ENCODE data around the gene VWA3A.
"Not testable (repeated sequence)": the region's sequence is repeated elsewhere in the genome, so short reads cannot be mapped to it uniquely, and the experiment has no call there.

The VWA3A gene

DNA sequence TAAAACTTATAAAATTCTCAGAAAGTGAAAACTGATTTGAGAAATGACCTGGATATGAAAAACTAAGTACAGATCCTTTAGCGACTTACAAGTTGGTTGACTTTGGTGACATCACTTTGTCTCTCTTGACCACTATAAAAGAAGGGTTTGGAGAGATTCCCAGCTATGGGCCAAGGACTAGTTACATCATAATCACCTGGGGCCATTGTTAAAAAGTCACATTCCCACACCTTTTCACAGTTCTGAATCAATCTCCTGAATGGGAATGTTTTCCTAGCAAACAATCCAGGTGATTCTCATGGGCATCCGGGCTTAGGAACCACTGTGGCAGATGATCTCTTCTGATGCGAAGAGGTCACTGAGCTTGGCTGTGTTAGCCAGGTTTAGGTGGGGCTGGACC, 620 bp upstream of the VWA3A start:
- peak; percentile 43 for DNase-seq

DNA sequence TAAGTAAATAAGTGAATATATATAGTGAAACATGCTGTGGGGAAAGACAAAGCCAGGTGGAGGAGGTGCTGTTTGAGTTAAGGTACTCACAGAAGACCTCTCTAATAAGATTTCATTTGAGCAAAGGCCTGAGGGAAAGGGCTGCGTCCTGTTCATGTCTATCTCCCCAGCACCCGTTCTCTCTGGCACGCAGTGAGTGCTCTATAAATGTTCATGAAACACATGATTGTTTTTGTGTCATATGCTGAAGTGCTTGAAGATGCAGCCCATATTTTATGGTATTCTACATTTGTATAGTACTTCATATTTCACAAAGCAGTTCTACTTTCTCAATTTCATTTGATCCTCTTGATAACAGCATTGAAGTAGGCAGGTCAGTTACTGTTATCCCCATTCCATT, 990 bp downstream of the VWA3A start:
- DNase-seq, result no peak

DNA sequence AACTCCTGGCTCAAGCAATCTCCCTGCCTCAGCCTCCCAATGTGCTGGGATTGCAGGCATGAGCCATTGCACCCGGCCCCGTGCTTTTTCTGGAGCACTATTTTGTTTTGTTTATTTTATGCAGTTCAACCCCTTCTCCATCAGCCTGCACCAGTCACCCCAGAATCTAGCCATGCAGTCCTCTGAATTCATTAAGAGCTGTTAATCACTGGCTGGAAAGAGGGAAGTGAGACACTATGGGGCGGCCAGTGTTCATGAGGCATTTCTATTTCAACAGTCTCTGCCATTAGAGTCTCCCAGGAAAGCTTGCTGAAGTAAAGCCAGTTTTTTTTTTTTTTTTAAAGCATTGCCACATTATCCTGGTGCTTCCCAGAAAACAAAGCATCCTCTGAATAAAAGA, 1.7 kb downstream of the VWA3A start:
- no peak for DNase-seq

DNA sequence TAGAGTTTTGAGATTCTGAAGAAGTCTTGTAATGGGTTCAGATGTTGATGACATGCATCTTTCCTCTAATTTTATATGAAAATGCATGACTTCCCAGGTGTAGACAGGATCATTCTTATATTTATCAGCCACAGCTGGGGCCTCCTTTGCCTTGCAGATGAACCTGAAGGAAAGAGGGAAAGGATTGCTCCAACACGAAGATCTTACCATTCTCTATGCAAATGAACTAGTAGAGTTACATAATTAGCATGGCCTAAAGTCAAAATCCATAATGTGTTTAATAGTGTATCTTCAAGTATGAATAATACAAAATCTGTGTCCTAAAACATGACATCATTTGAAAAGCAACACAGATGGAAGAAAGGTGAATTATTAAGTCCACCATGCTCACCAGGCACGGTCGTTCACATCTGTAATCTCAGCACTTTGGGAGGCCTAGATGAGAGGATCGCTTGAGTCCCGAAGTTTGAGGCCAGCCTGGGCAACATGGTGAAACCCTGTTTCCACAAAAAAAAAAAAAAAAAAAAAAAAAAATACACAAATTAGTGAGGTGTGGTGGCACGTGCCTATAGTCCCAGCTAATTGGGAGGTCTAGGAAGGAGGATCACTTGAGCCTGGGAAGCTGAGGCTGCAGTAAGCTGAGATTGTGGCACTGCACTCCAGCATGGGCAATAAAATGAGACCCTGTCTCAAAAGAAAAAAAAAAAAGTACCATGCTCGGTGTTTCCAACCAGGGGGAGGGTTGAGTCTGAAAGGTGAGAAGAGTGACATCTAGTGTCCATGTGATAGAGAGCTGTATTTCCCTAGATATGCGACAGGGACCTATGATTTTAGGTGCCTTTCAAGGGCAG, 6.3 kb downstream of the VWA3A start:
- peak; percentile 75 for DNase-seq

DNA sequence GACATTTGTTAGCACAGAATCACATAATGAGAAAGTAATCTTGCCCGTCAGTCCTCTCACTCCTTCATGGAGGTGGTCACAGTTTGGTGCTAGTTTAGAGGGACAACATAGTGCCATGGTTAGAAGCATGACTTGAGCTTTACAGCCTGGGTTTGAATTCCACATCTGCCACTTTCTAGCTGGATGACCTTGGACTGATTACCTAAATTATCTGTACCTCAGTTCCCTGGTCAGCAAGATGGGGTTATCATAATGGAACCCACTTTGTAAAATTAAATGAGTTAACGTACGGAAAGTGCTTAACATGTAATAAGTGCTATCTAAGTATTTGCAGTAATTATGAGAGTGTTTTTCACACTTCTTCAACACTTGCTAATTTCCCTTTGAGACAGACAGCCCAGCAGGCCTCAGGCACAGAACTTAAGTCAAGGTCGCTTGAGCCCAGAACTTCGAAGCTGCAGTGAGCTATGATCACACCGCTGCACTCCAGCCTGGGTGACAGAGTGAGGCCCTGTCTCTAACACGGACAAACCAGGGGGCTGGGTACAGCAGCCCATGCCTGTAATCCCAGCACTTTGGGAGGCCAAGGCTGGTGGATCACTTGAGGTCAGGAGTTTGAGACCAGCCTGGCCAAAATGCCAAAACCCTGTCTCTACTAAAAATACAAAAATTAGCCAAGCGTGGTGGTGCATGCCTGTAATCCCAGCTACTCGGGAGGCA, 7.1 kb downstream of the VWA3A start:
- no peak for DNase-seq

DNA sequence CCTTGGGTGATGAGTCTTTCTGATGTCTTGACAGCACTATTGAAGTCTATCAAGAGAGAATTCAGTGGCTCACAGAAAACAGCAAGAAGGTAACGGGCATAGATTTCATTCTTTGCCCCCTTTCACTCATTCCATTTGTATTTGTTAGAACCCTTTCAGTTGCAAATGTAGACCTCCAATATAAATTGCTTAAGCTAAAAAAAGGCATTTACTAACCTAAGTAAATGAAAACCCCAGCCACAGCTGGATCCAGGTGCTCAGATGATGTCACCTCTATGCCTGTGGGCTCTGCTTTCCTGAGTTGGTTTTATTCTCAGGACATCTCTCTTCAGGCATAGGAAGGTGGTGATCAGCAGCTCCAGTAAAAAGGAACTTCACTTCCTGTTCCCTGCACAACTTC, 11.1 kb downstream of the VWA3A start:
- DNase-seq, result no peak

DNA sequence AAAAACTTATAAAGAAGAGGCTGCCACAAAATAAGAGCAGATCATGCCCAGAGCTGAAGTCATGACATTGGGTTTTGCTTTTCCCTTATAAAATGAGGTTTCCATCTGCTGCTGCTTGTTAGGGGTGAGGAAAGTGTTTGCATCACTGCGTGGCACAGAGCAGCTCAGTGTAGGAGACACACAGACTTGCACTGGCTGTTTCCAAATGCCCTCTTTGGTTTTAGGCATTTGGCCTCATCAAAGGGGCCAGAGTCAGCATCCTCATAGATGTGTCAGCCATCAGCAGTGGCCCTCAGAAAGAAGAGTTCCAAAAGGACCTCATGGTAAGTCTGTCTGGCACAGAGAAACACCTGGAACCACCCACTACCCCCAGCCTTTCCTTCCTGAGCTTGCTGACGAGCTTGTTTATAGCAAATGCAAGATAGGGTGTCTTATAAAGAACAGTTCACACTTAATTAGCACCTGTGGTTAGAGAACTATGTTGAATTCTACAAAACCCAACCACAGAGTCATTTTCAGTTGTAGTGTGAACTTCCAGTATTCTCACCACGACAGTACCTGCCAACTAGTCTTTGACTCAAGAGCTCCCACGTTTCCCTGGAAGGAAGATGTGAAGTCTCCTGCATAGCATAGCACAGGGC, 17.0 kb downstream of the VWA3A start:
- no peak for DNase-seq

DNA sequence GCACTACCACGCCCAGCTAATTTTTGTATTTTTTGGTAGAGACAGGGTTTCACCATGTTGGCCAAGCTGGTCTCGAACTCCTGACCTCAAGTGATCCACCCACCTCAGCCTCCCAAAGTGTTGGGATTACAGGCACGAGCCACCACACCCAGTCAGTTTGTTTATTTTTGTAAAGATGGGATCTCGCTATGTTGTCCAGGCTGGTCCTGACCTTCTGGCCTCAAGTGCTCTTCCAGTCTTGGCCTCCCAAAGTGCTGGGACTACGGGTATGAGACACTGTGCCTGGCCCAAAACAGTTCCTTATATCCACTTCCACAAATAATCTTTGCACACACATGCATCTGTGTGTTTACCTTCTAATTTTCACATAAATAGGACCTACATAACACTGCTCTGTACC, 19.3 kb downstream of the VWA3A start:
- DNase-seq, result not testable (repeated sequence)

DNA sequence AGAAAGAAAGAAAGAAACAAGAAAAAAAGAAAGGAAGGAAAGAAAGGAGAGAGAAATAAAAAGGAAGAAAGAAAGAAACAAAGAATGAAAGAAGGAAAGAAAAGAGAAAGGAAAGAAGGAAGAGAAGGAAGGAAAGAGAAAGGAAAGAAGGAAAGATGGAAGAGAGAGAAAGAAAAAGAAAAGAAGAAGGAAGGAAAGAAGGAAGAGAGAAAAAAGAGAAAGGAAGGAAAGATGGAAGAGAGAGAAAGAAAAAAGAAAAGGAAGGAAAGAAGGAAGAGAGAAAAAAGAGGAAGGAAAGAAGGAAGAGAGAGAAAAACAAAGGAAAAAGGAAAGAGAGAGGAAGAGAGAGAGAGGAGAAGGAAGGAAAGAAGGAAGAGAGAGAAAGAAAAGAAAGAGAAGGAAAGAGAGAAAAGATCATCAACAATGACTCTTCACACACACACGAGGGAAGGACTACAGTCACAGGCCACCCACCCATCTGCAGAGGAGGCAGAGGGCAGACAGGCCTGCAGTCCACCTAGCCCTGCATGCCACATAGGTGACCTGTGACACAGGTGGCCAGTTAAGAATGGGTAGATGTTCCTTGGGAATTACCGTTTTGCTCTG, 23.9 kb downstream of the VWA3A start:
- no peak for DNase-seq

DNA sequence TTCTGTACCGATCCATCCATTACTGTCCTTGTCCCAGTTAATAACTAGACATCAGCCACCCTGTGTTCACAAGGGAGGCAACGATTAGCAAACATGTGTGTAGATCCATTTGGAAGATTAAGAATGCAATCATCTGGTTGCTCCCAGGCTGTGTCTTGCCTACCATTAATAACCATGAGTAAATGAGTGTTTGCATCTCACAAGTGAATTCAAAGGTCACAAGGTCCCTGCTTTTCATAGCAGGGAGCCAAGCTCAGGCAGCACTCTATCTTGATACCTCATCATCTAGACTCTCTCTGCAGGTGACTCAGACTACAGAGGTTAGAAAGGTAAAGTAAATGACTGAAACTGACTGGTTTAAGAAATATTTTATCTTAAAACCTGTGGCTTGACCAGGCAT, 25.3 kb downstream of the VWA3A start:
- peak; percentile 14 for DNase-seq

DNA sequence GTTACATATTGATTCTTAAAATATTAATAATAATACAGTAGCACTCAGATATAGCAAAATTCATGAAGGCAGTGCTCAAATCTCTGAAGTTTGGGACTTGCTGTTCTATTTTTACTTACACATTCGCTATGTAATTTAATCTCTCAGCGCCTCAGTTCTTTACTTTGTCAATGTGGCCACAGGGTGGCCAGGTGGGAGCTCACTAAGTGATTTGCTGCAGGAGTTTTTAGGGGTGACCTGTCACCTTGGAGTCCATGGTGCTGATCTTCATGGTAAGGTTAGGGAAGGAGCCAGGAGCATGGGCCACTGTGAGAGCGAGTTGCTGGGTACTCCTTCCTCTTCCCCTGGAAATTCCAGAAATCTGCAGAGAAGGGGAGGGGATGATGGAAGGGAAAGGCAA, 28.1 kb downstream of the VWA3A start:
- DNase-seq, result no peak

DNA sequence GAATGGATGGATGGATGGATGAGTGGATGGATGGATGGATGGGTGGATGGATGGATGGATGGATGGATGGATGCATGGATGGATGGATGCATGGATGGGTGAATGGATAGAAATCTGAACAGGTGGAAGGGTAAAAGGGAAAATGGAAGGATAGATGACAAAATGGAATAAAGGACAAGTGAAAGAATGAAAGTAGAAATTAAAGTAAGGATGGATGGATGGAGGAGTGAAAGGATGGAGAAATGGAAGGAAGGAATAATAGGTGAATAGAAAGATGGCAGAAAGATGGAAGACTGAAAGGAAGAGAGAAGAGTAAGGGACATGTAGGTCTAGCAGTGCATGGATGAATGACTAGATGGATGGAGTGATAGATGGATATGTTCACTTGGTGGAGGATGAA, 29.9 kb downstream of the VWA3A start:
- DNase-seq, result no peak

DNA sequence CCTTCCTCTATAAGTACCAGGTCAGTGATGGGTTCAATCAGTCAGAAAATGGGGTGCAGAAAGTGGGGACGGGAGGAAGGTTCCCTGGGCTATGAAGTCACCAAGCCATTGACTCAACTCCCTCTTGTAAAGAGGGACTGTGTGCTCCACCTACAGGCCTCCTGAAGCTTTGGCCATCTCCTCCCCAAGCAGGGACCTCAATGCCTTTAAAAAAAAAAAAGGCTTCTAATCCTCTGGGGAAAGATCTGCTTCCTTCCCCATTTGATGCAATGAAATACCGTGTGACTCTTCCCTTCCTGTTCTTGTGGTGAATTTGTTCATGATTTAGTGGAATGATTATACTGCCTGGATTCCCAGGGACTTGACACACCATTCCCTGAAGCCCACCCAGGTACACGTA, 30.8 kb downstream of the VWA3A start:
- no peak for DNase-seq

DNA sequence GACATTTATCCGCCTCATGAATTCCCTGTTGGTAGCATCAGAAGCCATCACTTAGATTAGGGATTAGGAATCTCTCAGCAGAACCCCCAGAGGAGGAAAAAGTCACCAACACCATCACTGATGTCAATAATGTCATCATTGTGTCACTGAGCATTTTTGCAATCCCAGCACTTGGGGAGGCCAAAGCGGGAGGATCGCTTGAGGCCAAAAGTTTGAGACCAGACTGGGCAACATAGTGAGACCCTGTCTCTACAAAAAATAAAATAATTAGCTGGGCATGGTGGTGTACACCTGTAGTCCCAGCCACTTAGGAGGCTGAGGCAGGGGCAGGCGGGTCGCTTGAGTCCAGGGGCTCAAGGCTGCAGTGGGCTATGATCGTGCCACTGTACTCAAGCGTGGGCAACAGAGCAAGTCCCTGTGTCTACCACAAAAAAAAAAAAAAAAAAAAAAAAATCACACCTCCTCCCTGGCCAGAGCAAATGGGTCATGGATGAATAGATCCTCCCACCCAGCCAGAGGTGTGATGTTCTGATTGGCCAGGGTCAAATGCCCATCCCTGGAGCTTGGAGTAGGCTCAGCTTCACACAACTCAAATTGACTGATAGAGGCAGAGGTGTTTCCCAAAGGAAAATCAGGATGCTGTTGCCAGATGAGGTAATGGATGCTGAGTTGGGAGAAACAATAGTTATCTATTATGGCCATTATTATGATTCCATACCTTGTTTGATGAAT, 31.6 kb downstream of the VWA3A start:
- no peak for DNase-seq

DNA sequence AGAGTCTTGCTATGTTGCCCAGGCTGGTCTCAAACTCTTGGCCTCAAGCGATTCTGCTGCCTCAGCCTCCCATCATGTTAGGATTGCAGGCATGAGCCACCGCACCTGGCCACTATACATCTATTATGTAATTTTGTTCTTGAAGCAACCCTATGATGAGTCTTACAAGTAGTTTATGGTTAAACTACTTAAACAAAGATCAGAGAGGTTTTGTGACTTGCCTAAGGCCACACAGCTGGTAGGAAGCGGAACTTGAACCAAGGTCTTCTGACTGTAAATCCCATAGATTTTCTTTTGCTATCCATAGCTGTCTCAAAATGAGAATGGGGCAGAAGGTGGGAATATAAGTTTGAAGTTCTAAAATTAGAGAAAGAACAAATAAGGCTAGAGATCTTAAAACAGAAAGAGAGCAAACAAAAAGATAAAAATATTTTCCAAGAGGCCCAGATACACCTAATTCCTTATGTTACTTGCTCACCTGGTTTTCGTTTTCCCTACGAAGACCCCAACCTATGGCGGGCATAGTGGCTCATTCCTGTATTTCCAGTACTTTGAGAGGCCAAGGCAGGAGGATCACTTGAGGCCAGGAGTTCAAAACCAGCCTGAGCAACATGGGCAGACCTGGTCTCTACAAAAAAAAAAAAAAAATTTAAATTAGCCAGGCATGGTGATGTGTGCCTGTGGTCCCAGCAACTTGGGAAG, 32.4 kb downstream of the VWA3A start:
- no peak for DNase-seq

DNA sequence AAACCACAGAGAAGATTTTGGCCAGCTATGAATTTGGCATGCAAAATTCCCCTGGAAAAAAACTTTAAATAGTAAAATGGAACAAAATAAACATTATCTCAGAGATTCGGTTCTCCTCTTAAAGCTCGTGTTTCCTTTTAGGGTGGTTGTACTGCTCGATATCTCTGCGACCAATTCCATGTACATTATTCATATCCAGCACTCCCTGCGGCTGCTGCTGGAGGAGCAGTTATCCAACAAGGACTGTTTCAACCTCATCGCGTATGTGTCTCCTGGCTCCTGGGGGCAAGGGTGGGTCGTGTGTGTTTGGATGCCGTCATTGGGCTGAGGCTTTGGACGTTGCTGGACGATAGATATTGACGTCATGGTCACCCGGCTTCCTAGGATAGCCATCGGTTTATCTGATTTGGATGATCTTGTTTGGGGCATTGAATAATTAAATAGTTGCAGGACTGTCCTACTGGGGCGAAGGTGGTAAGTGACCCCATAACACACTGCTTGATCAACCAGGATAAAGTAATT, 33.8 kb downstream of the VWA3A start:
- DNase-seq, result no peak

DNA sequence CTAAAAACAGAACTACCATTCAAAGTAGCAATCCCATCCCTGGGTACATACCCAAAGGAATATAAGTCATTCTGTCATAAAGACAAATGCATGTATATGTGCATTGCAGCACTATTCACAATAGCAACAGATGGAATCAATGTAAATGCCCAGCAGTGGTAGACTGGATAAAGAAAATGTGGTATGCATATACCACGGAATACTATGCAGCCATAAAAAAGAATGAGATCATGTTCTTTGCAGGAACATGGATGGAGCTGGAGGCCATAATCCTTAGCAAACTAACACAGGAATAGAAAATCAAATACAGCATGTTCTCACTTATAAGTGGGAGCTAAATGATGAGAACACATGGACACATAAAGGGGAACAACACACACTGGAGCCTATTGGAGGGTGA, 36.2 kb downstream of the VWA3A start:
- DNase-seq, result not testable (repeated sequence)

DNA sequence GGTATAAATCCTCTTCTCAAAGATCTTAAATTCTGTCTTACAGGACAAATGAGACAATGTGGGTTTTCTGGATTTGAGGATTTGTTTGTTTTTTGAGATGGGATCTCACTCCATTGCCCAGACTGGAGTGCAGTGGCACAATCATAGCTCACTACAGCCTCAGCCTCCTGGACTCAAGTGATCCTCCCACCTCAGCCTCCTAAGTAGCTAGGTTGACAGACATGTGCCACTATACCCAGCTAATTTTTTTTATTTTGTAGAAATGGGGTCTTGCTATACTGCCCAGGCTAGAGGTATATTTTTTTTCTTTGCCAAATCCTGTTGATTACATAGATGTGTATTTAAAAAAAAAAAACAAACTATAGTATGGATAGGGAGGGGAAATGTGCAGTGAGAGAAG, 38.2 kb downstream of the VWA3A start:
- DNase-seq, result no peak

DNA sequence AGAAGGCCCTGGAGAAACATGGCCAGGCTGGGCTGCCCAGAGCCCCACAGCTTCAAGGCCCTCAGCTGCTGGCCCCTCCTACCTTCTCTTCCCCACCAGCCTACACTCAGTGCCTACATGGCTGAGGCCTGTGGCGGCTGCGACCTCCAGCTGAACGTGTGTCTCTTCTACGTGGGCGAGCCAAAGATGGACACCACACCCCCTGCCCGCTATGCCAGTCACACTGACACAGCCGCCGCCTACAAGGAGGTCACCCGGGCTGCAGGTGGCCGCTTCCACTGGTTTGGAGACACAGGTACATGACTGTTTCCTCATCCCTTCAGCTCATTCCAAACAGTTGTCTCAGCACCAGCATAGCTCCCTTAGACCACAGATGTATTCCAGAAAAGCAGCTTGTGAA, 40.5 kb downstream of the VWA3A start:
- DNase-seq, result no peak

DNA sequence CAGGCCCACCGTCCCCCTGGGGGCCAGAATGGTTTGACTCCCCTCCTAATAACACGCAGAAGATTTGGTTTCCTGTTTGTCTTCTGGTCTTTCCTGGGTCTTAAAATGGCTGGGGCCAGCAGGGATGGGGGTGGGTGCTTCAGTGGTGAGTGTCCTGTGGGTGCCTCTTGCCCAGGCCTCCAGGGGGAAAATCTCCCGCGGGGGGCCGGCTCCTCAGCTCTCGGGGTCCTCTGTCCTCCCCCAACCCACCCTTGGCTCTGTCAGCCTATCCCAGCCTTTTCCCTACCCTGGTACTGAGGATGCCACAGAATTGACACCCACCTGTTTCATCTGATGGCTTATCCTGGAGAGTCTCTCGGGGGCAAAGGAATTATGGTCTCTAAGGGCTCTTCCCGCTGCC, 46.1 kb downstream of the VWA3A start:
- no peak for DNase-seq

DNA sequence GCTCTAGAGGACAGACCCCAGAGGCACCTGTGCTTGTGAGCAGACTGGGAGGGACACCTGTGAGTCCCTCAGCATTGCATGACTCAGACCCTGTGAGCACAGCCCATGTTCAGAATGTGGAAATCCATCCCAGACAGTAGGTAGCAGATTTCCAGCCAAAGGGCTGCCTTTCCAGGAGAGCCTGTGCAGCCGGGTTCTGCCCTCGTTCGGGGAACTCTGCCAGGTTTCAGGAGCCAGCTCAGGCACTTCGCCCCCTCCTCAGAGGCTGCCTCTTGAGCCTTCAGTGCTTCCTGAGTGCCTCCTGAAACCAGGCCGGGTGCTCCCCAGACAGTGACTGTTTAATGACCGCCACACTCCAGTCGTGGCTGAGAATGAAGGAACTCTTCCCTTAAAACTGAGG, 46.7 kb downstream of the VWA3A start:
- no peak for DNase-seq

DNA sequence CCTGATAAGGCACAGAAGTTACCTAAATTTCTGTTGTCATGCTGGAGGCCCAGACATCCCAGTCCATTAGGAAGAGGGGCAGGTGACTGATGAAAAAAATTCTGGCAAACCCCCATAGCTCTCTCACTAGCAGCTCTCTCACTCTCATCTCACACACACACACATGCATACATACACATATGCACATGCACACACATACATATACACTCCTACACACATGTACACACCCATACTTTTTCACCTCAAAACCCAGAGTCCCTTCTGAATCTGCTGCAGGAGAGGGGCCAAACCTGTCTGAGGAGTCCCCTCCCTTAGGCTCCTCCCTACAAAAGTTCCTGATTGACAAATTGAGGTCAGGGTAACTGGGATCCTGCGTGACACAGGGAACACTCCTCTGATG, 47.4 kb downstream of the VWA3A start:
- DNase-seq, result no peak

All from NCI-H146 (cell line).